Muscle of leg (tissue), 11 donors: ENCODE results near the gene OSBPL2. TPM values are rescaled to one million over a fixed set of nuclear protein-coding genes. Genes with fewer than 3 reads are reported as not detected.

Experiments
- DNase-seq: peaks from one replicate; pipeline ENCODE4 v3.0.0; 2013
- H3K27ac ChIP-seq: one replicate; pipeline ENCODE4 v1.5.1; 2013; ENCODE audit warnings: mild to moderate bottlenecking, low read length, control low read depth
- H3K27me3 ChIP-seq: one replicate; pipeline ENCODE4 v1.6.1; 2013; ENCODE audit warnings: low read length; ENCODE audit not compliant: control insufficient read depth, insufficient read depth
- H3K36me3 ChIP-seq: one replicate; pipeline ENCODE4 v1.6.1; 2013; ENCODE audit warnings: low read length; ENCODE audit not compliant: control insufficient read depth, insufficient read depth
- H3K4me1 ChIP-seq: one replicate; pipeline ENCODE4 v1.6.1; 2013; ENCODE audit warnings: low read length; ENCODE audit not compliant: control insufficient read depth, insufficient read depth
- H3K4me3 ChIP-seq: one replicate; pipeline ENCODE4 v1.5.1; 2013; ENCODE audit warnings: low read length, control low read depth
- H3K9me3 ChIP-seq: replicated peaks from 2 replicates; pipeline ENCODE4 v1.6.1; 2013; ENCODE audit warnings: low read depth, low read length; ENCODE audit not compliant: control insufficient read depth
- WGBS: methylation state at CpG from one replicate; pipeline ENCODE4 v1.1.5; 2013; ENCODE audit warnings: missing lambda C conversion rate; ENCODE audit not compliant: insufficient coverage; 5-methylcytosine and 5-hydroxymethylcytosine counted together
- polyA plus RNA-seq, 8 donors: library from polyadenylated mRNA; unstranded; fragments of 120-200 nt; gene quantifications; one replicate each; pipeline versions ENCODE4 v1.2.1 to v1.2.3, GENCODE V29; 2013; ENCODE audit warnings: inconsistent platforms in 1 of 8, low replicate concordance in 1 of 8; ENCODE audit not compliant: insufficient read length in 8 of 8, insufficient read depth in 1 of 8
- total RNA-seq: library from RNA; stranded (reverse); fragments of 120-200 nt; gene quantifications from one replicate; pipeline ENCODE4 v1.2.4, GENCODE V29; 2013

OSBPL2 gene
- total and polyA plus RNA-seq, 9 donors: 21.6 to 33.6 (median 25.6) TPM

GRCh38 chr20:62241506-62241905 lies 3.2 kb downstream of the OSBPL2 start:
- Histone ChIP-seq H3K27ac (no peak overlapping the region), H3K4me1 (peaks cover 42% of the 10 kb centered on the region), H3K27me3 (no peaks in the 10 kb centered on the region), H3K4me3 (no peak overlapping the region), H3K36me3 (peaks cover 27% of the 10 kb centered on the region), H3K9me3 (no peaks in the 10 kb centered on the region)
- no peak for DNase-seq
- 83% methylated on average over 8 of the region's 10 CpGs for WGBS

GRCh38 chr20:62242176-62242575 lies 3.9 kb downstream of the OSBPL2 start:
- H3K27me3 ChIP-seq: no peaks in the 10 kb centered on the region
- DNase-seq: peak; percentile 68
- H3K36me3 ChIP-seq: peaks cover 27% of the 10 kb centered on the region
- no peak overlapping the region for H3K4me3 ChIP-seq
- peaks cover 45% of the 10 kb centered on the region for H3K4me1 ChIP-seq
- no peaks in the 10 kb centered on the region for H3K9me3 ChIP-seq
- 36% methylated on average over 4 of the region's 6 CpGs for WGBS
- H3K27ac ChIP-seq: peak overlapping the region; percentile 75

- no peak for DNase-seq
- Histone ChIP-seq H3K9me3 (no peaks in the 10 kb centered on the region), H3K4me1 (peaks cover 41% of the 10 kb centered on the region), H3K27ac (peak overlapping the region; percentile 75), H3K4me3 (no peak overlapping the region), H3K27me3 (no peaks in the 10 kb centered on the region), H3K36me3 (peaks cover 27% of the 10 kb centered on the region)
- 80% methylated on average over 13 of the region's 22 CpGs for WGBS
Observed at GRCh38 chr20:62243106-62243505, 4.8 kb downstream of the OSBPL2 start.

- no peak overlapping the region for H3K4me3 ChIP-seq
- no peaks in the 10 kb centered on the region for H3K9me3 ChIP-seq
- H3K27me3 ChIP-seq: no peaks in the 10 kb centered on the region
- peaks cover 27% of the 10 kb centered on the region for H3K36me3 ChIP-seq
- peaks cover 44% of the 10 kb centered on the region for H3K4me1 ChIP-seq
- H3K27ac ChIP-seq: no peak overlapping the region
- WGBS: 82% methylated on average over 15 of the region's 21 CpGs
- DNase-seq: no peak
Observed at GRCh38 chr20:62243906-62244515, 5.7 kb downstream of the OSBPL2 start.

- H3K4me3 ChIP-seq: no peak overlapping the region
Observed at GRCh38 chr20:62244644-62245108, 6.4 kb downstream of the OSBPL2 start.

GRCh38 chr20:62245911-62246280 lies 7.6 kb downstream of the OSBPL2 start:
- DNase-seq: no peak
- Histone ChIP-seq H3K9me3 (no peaks in the 10 kb centered on the region), H3K4me3 (no peak overlapping the region), H3K27ac (no peak overlapping the region), H3K36me3 (peaks cover 20% of the 10 kb centered on the region), H3K4me1 (peaks cover 33% of the 10 kb centered on the region), H3K27me3 (no peaks in the 10 kb centered on the region)
- 90% methylated on average over 15 of the region's 19 CpGs for WGBS

More at GRCh38 chr20:62244644-62245108, 6.4 kb downstream of the OSBPL2 start:
- H3K4me1 ChIP-seq: peaks cover 38% of the 10 kb centered on the region
- H3K9me3 ChIP-seq: no peaks in the 10 kb centered on the region
- no peak for DNase-seq
- H3K36me3 ChIP-seq: peaks cover 27% of the 10 kb centered on the region
- H3K27ac ChIP-seq: no peak overlapping the region
- no peaks in the 10 kb centered on the region for H3K27me3 ChIP-seq
- 88% methylated on average over 8 of the region's 17 CpGs for WGBS

GRCh38 chr20:62246431-62246830 lies 8.1 kb downstream of the OSBPL2 start:
- Histone ChIP-seq H3K4me1 (peaks cover 33% of the 10 kb centered on the region), H3K9me3 (no peaks in the 10 kb centered on the region), H3K4me3 (no peak overlapping the region), H3K27me3 (no peaks in the 10 kb centered on the region), H3K36me3 (peaks cover 17% of the 10 kb centered on the region), H3K27ac (peak overlapping the region; percentile 62)
- DNase-seq: no peak
- 73% methylated on average over 7 of the region's 8 CpGs for WGBS

- Histone ChIP-seq H3K4me1 (peaks cover 33% of the 10 kb centered on the region), H3K27me3 (no peaks in the 10 kb centered on the region), H3K27ac (peak overlapping the region; percentile 62), H3K36me3 (peaks cover 17% of the 10 kb centered on the region), H3K4me3 (no peak overlapping the region), H3K9me3 (no peaks in the 10 kb centered on the region)
- peak; percentile 45 for DNase-seq
- 55% methylated on average over 21 of the region's 22 CpGs for WGBS
Observed at GRCh38 chr20:62246872-62247652, 8.7 kb downstream of the OSBPL2 start.

GRCh38 chr20:62248890-62249560 lies 10.7 kb downstream of the OSBPL2 start:
- WGBS: 80% methylated on average over 1 of the region's 6 CpGs
- H3K27ac ChIP-seq: no peak overlapping the region
- no peak overlapping the region for H3K4me3 ChIP-seq
- no peaks in the 10 kb centered on the region for H3K27me3 ChIP-seq
- DNase-seq: no peak
- no peaks in the 10 kb centered on the region for H3K9me3 ChIP-seq
- H3K4me1 ChIP-seq: peaks cover 25% of the 10 kb centered on the region
- H3K36me3 ChIP-seq: peaks cover 15% of the 10 kb centered on the region

- Histone ChIP-seq H3K27ac (no peak overlapping the region), H3K4me1 (peaks cover 8% of the 10 kb centered on the region), H3K4me3 (no peak overlapping the region), H3K9me3 (no peaks in the 10 kb centered on the region), H3K36me3 (peaks cover 24% of the 10 kb centered on the region), H3K27me3 (no peaks in the 10 kb centered on the region)
- WGBS: 84% methylated on average over 19 of the region's 26 CpGs
- no peak for DNase-seq
Observed at GRCh38 chr20:62252342-62252966, 14.1 kb downstream of the OSBPL2 start.
